Measurements from ENCODE around the gene TMEM52. TPM values are rescaled to one million over a fixed set of nuclear protein-coding genes. Genes with fewer than 3 reads are reported as not detected.

TMEM52 gene
- polyA plus RNA-seq, 3 donors, result 2.3 TPM; not detected in 2

- intact Hi-C loops (cut with micrococcal nuclease), result loop anchor here in 1 of 2 donors (10.0 kb wide), 1 partner anchor 55 kb away; no protein-coding TSS in a partner anchor
- peaks cover 18 to 39% (median 19%) of the 10 kb centered on the region in 3 donors for H3K27me3 Mint-ChIP-seq (ENCODE audit: low read depth in 3 of 3)
- 57% methylated on average over 4 of the region's 9 CpGs for WGBS (ENCODE audit: insufficient coverage)
- DNase-seq, result no peak
- peaks cover 0 to 18% of the 10 kb centered on the region in 2 donors for H3K27me3 ChIP-seq (ENCODE audit: control insufficient read depth in 2 of 2, insufficient read depth in 2 of 2, low read length in 2 of 2)
- peaks cover 0 to 7% (median 5%) of the 10 kb centered on the region in 7 donors for H3K9me3 Mint-ChIP-seq
- no peak overlapping the region for H2AFZ ChIP-seq (ENCODE audit: insufficient read depth, low read depth, low read length, poor library complexity, severe bottlenecking)
- H3K4me3 ChIP-seq (replicated peaks in 1 of 3; ENCODE audit: low read depth in 2 of 3, low read length in 3 of 3), result no peak overlapping the region
- no peaks in the 10 kb centered on the region for H3K36me3 Mint-ChIP-seq
- H3K27ac ChIP-seq (ENCODE audit: low read depth in 1 of 2, low read length in 2 of 2), result no peak overlapping the region
- peaks cover 4% of the 10 kb centered on the region for H3K4me1 Mint-ChIP-seq
- peaks cover 0 to 6% of the 10 kb centered on the region in 2 donors for H3K9me3 ChIP-seq (replicated peaks in 1 of 2; ENCODE audit: control insufficient read depth in 1 of 2, insufficient read depth in 1 of 2, low read length in 2 of 2)
- no peaks in the 10 kb centered on the region for H3K36me3 ChIP-seq (replicated peaks in 1 of 2; ENCODE audit: control insufficient read depth in 1 of 2, insufficient read depth in 2 of 2, low read length in 2 of 2)
- H3K27ac Mint-ChIP-seq, result no peak overlapping the region
- no peak overlapping the region for H3K4me3 Mint-ChIP-seq
- no peak overlapping the region for H3K9ac ChIP-seq (ENCODE audit: insufficient read depth, low read length, poor library complexity, severe bottlenecking)
- TF ChIP-seq CTCF (IDR thresholded peaks at IDR 0.05), result no peak
- H3K4me1 ChIP-seq (ENCODE audit: control insufficient read depth in 1 of 2, insufficient read depth in 2 of 2, low read length in 2 of 2), result peaks cover 3 to 7% of the 10 kb centered on the region in 2 donors
- H3K79me2 ChIP-seq (ENCODE audit: insufficient read depth, low read length), result no peaks in the 10 kb centered on the region
- no peaks in the 10 kb centered on the region for H4K20me1 ChIP-seq (ENCODE audit: insufficient read depth, low read length)
- H3K4me2 ChIP-seq (replicated peaks; ENCODE audit: extremely low read depth, low read length, poor library complexity, severe bottlenecking), result no peak overlapping the region
Observed at GRCh38 chr1:1899967-1900327, 19.1 kb downstream of the TMEM52 start.

- no peak overlapping the region for H3K4me3 Mint-ChIP-seq
- H3K4me1 ChIP-seq (ENCODE audit: control insufficient read depth in 1 of 2, insufficient read depth in 2 of 2, low read length in 2 of 2), result peaks cover 3 to 7% of the 10 kb centered on the region in 2 donors
- peaks cover 0 to 6% of the 10 kb centered on the region in 2 donors for H3K9me3 ChIP-seq (replicated peaks in 1 of 2; ENCODE audit: control insufficient read depth in 1 of 2, insufficient read depth in 1 of 2, low read length in 2 of 2)
- peak in 1 of 3 donors; percentile 9 for DNase-seq
- no peak overlapping the region for H2AFZ ChIP-seq (ENCODE audit: insufficient read depth, low read depth, low read length, poor library complexity, severe bottlenecking)
- H3K27me3 Mint-ChIP-seq (ENCODE audit: low read depth in 3 of 3), result peaks cover 22 to 45% (median 22%) of the 10 kb centered on the region in 3 donors
- H3K9ac ChIP-seq (ENCODE audit: insufficient read depth, low read length, poor library complexity, severe bottlenecking), result no peak overlapping the region
- no peaks in the 10 kb centered on the region for H4K20me1 ChIP-seq (ENCODE audit: insufficient read depth, low read length)
- TF ChIP-seq CTCF (IDR thresholded peaks at IDR 0.05), result peak; percentile 20
- H3K4me1 Mint-ChIP-seq, result peaks cover 9% of the 10 kb centered on the region
- peaks cover 0 to 19% of the 10 kb centered on the region in 2 donors for H3K27me3 ChIP-seq (ENCODE audit: control insufficient read depth in 2 of 2, insufficient read depth in 2 of 2, low read length in 2 of 2)
- no peak overlapping the region for H3K27ac Mint-ChIP-seq
- H3K4me3 ChIP-seq (replicated peaks in 1 of 3; ENCODE audit: low read depth in 2 of 3, low read length in 3 of 3), result no peak overlapping the region
- 4% methylated on average over 11 of the region's 16 CpGs for WGBS (ENCODE audit: insufficient coverage)
- H3K9me3 Mint-ChIP-seq, result peaks cover 0 to 7% (median 5%) of the 10 kb centered on the region in 7 donors
- H3K4me2 ChIP-seq (replicated peaks; ENCODE audit: extremely low read depth, low read length, poor library complexity, severe bottlenecking), result no peak overlapping the region
- H3K36me3 ChIP-seq (replicated peaks in 1 of 2; ENCODE audit: control insufficient read depth in 1 of 2, insufficient read depth in 2 of 2, low read length in 2 of 2), result no peaks in the 10 kb centered on the region
- intact Hi-C loops (cut with micrococcal nuclease), result loop anchor here in 1 of 2 donors (10.0 kb wide), 1 partner anchor 55 kb away; no protein-coding TSS in a partner anchor
- no peaks in the 10 kb centered on the region for H3K36me3 Mint-ChIP-seq
- H3K27ac ChIP-seq (ENCODE audit: low read depth in 1 of 2, low read length in 2 of 2), result no peak overlapping the region
- no peaks in the 10 kb centered on the region for H3K79me2 ChIP-seq (ENCODE audit: insufficient read depth, low read length)
Observed at GRCh38 chr1:1899266-1899966, 19.7 kb downstream of the TMEM52 start.
